ENCODE measurements around the gene NUP210L. TPM values are rescaled to one million over a fixed set of nuclear protein-coding genes. Genes with fewer than 3 reads are reported as not detected.

NUP210L gene
- total and polyA plus RNA-seq, 2 of the 13 experiments (the other 11 are each of a cell fraction or from before 2014, with no cell fraction given): not detected

DNA sequence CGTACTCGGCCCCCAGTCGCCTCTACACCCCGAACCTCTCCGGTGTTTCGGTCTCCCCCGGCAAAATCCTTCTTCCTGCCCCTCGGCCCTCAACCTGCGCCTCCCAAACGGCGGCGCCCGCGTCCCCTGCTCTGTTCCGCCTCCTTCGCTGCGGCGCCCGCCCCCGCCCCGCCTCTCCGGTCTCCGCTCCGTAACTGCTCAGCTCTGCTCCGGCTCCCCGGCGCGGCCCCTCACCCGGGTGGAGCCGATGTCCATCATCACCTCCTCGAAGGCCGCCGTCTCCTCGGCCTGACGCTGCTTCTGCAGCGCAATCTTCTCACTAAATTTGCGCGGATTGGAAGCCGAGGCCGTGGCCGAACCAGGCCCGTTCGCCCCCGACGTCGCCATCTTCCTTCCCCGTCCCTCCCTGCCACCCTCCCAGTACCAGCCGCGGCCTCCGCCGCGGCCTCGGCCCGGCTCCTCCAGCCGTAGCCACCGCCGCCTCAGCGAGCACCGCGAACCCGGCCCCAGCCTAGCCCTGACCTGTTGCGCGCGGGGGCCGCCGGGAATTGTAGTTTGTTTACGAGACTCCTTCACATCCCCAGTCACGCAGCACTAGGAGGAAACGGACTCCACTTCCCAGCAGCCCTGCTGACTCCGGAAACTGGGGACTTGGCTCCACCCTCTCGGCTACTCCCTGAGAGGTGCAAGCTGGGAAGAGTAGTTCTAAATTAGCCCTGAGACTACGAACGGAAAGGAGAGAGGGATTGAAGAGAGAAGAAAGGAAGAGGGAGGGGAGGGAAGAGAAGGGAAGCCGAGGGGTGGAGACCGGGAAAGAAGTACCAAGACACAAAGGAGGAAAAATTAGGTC is 196.5 kb downstream of the NUP210L start, which contains the start of gene CRTC2 (continued):
- TF ChIP-seq, protein P1, sequence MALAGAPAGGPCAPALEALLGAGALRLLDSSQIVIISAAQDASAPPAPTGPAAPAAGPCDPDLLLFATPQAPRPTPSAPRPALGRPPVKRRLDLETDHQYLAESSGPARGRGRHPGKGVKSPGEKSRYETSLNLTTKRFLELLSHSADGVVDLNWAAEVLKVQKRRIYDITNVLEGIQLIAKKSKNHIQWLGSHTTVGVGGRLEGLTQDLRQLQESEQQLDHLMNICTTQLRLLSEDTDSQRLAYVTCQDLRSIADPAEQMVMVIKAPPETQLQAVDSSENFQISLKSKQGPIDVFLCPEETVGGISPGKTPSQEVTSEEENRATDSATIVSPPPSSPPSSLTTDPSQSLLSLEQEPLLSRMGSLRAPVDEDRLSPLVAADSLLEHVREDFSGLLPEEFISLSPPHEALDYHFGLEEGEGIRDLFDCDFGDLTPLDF (CRISPR knock-in tag; IDR thresholded peaks at IDR 0.05): peak; percentile 52; the same call in 1 of the 2 replicates
- no peak for TF ChIP-seq FOXA1 (IDR thresholded peaks at IDR 0.05)
- 0 out of 2 replicates have a peak, but pooled peaks have one; percentile 15 for TF ChIP-seq FOXA1 (CRISPR knock-in tag; IDR thresholded peaks at IDR 0.05)
- TF ChIP-seq HNRNPLL (IDR thresholded peaks at IDR 0.05; ENCODE audit: low read depth, low read length, poor library complexity, severe bottlenecking): peak; percentile 78
- peak; percentile 58; the same call in 1 of the 2 replicates for TF ChIP-seq DRAP1 (CRISPR knock-in tag; IDR thresholded peaks at IDR 0.05)
- TF ChIP-seq ZNF510 (CRISPR knock-in tag; IDR thresholded peaks at IDR 0.05; ENCODE audit: low read depth): no peak
- no peak for TF ChIP-seq ZNF44 (CRISPR knock-in tag; IDR thresholded peaks at IDR 0.05)
- TF ChIP-seq, protein P2, sequence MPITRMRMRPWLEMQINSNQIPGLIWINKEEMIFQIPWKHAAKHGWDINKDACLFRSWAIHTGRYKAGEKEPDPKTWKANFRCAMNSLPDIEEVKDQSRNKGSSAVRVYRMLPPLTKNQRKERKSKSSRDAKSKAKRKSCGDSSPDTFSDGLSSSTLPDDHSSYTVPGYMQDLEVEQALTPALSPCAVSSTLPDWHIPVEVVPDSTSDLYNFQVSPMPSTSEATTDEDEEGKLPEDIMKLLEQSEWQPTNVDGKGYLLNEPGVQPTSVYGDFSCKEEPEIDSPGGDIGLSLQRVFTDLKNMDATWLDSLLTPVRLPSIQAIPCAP (CRISPR knock-in tag; IDR thresholded peaks at IDR 0.05; ENCODE audit: low read depth): no peak
- TF ChIP-seq BRD4 (CRISPR knock-in tag; IDR thresholded peaks at IDR 0.05): peak; percentile 90; the same call in 1 of the 2 replicates
- peak; percentile 56 for TF ChIP-seq ZEB1 (IDR thresholded peaks at IDR 0.05; ENCODE audit: insufficient replicate concordance, low read depth)
- peak; percentile 87 for TF ChIP-seq TBL1XR1 (IDR thresholded peaks at IDR 0.05; ENCODE audit: borderline replicate concordance, low read length, partially characterized antibody)
- TF ChIP-seq ZNF350 (CRISPR knock-in tag; IDR thresholded peaks at IDR 0.05; ENCODE audit: borderline replicate concordance, low read depth): 0 out of 2 replicates have a peak, but pooled peaks have one; percentile 41
- peak; percentile 79 for TF ChIP-seq ZNF564 (CRISPR knock-in tag; IDR thresholded peaks at IDR 0.05)
- TF ChIP-seq ZBTB2 (CRISPR knock-in tag; IDR thresholded peaks at IDR 0.05; ENCODE audit: low read depth): peak; percentile 25; the same call in 1 of the 2 replicates
- no peak for TF ChIP-seq GZF1 (CRISPR knock-in tag; IDR thresholded peaks at IDR 0.05)
- peak; percentile 86 for TF ChIP-seq ARID4A (CRISPR knock-in tag; IDR thresholded peaks at IDR 0.05; ENCODE audit: borderline replicate concordance)
- TF ChIP-seq, protein P3, sequence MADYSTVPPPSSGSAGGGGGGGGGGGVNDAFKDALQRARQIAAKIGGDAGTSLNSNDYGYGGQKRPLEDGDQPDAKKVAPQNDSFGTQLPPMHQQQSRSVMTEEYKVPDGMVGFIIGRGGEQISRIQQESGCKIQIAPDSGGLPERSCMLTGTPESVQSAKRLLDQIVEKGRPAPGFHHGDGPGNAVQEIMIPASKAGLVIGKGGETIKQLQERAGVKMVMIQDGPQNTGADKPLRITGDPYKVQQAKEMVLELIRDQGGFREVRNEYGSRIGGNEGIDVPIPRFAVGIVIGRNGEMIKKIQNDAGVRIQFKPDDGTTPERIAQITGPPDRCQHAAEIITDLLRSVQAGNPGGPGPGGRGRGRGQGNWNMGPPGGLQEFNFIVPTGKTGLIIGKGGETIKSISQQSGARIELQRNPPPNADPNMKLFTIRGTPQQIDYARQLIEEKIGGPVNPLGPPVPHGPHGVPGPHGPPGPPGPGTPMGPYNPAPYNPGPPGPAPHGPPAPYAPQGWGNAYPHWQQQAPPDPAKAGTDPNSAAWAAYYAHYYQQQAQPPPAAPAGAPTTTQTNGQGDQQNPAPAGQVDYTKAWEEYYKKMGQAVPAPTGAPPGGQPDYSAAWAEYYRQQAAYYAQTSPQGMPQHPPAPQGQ (CRISPR knock-in tag; IDR thresholded peaks at IDR 0.05; ENCODE audit: borderline replicate concordance): 0 out of 2 replicates have a peak, but pooled peaks have one; percentile 20
- TF ChIP-seq ELF1 (CRISPR knock-in tag; IDR thresholded peaks at IDR 0.05): peak; percentile 99

Data from HepG2 (cell line).